Measurements from ENCODE around the gene GCK. TPM values are rescaled to one million over a fixed set of nuclear protein-coding genes. Genes with fewer than 3 reads are reported as not detected.
A peak's percentile ranks its signal among the peaks of the same experiment; 100 is the strongest.

Gene GCK
- total RNA-seq, 1 experiment from 2014 or later: not detected

GRCh38 chr7:44114586-44115310 is 74.5 kb downstream of the GCK start:
- intact Hi-C loops (cut with micrococcal nuclease; ENCODE audit: unreplicated experiment): no loop called here
- no peak overlapping the region for H3K4me3 ChIP-seq (ENCODE audit: low read depth, low read length, poor library complexity, severe bottlenecking)
- no peaks in the 10 kb centered on the region for H3K9me3 ChIP-seq (ENCODE audit: low read depth, low read length, poor library complexity, severe bottlenecking)
- no peak for TF ChIP-seq EZH2 (IDR thresholded peaks at IDR 0.05; ENCODE audit: borderline replicate concordance, low read depth, low read length, poor library complexity, severe bottlenecking)
- TF ChIP-seq CTCF (conservative IDR thresholded peaks at IDR 0.05; ENCODE audit: low read depth, low read length): no peak
- POLR2A ChIA-PET (ENCODE audit: low non-redundant PET): no interaction called here
- no TSS peak for BruUV-seq (replicated peaks)
- no peak for DNase-seq (ENCODE audit: low spot score)
- CTCF ChIA-PET: no interaction called here
- no peak overlapping the region for H3K27ac ChIP-seq (ENCODE audit: low read depth, low read length, poor library complexity, severe bottlenecking)
- H3K27me3 ChIP-seq (replicated peaks; ENCODE audit: insufficient read depth, low read depth, low read length, poor library complexity): no peaks in the 10 kb centered on the region
- no peaks in the 10 kb centered on the region for H3K4me1 ChIP-seq (ENCODE audit: insufficient read depth, low read length, poor library complexity, severe bottlenecking)
- H3K36me3 ChIP-seq (ENCODE audit: insufficient read depth, low read length, poor library complexity, severe bottlenecking): peaks cover 47% of the 10 kb centered on the region

GRCh38 chr7:44113764-44114354 is 75.4 kb downstream of the GCK start:
- no peak for DNase-seq (ENCODE audit: low spot score)
- ChIA-PET POLR2A (ENCODE audit: low non-redundant PET) (no interaction called here), CTCF (no interaction called here)
- Histone ChIP-seq H3K36me3 (ENCODE audit: insufficient read depth, low read length, poor library complexity, severe bottlenecking) (peaks cover 39% of the 10 kb centered on the region), H3K27me3 (replicated peaks; ENCODE audit: insufficient read depth, low read depth, low read length, poor library complexity) (no peaks in the 10 kb centered on the region), H3K4me1 (ENCODE audit: insufficient read depth, low read length, poor library complexity, severe bottlenecking) (no peaks in the 10 kb centered on the region), H3K4me3 (ENCODE audit: low read depth, low read length, poor library complexity, severe bottlenecking) (no peak overlapping the region), H3K27ac (ENCODE audit: low read depth, low read length, poor library complexity, severe bottlenecking) (no peak overlapping the region), H3K9me3 (ENCODE audit: low read depth, low read length, poor library complexity, severe bottlenecking) (no peaks in the 10 kb centered on the region)
- no peak for TF ChIP-seq EZH2 (IDR thresholded peaks at IDR 0.05; ENCODE audit: borderline replicate concordance, low read depth, low read length, poor library complexity, severe bottlenecking)
- no peak for TF ChIP-seq CTCF (conservative IDR thresholded peaks at IDR 0.05; ENCODE audit: low read depth, low read length)
- intact Hi-C loops (cut with micrococcal nuclease; ENCODE audit: unreplicated experiment): no loop called here
- BruUV-seq (replicated peaks): TSS peak; percentile 71

- Histone ChIP-seq H3K9me3 (ENCODE audit: low read depth, low read length, poor library complexity, severe bottlenecking) (no peaks in the 10 kb centered on the region), H3K36me3 (ENCODE audit: insufficient read depth, low read length, poor library complexity, severe bottlenecking) (peaks cover 37% of the 10 kb centered on the region), H3K27me3 (replicated peaks; ENCODE audit: insufficient read depth, low read depth, low read length, poor library complexity) (no peaks in the 10 kb centered on the region), H3K4me3 (ENCODE audit: low read depth, low read length, poor library complexity, severe bottlenecking) (no peak overlapping the region), H3K4me1 (ENCODE audit: insufficient read depth, low read length, poor library complexity, severe bottlenecking) (no peaks in the 10 kb centered on the region), H3K27ac (ENCODE audit: low read depth, low read length, poor library complexity, severe bottlenecking) (no peak overlapping the region)
- no peak for DNase-seq (ENCODE audit: low spot score)
- ChIA-PET CTCF (no interaction called here), POLR2A (ENCODE audit: low non-redundant PET) (no interaction called here)
- BruUV-seq (replicated peaks): no TSS peak
- no peak for TF ChIP-seq EZH2 (IDR thresholded peaks at IDR 0.05; ENCODE audit: borderline replicate concordance, low read depth, low read length, poor library complexity, severe bottlenecking)
- no peak for TF ChIP-seq CTCF (conservative IDR thresholded peaks at IDR 0.05; ENCODE audit: low read depth, low read length)
- intact Hi-C loops (cut with micrococcal nuclease; ENCODE audit: unreplicated experiment): no loop called here
These were observed 76.1 kb downstream of the GCK start for GRCh38 chr7:44112997-44113763.
